Measurements from ENCODE around the gene UBASH3A. TPM values are rescaled to one million over a fixed set of nuclear protein-coding genes. Genes with fewer than 3 reads are reported as not detected.

UBASH3A gene, protein sequence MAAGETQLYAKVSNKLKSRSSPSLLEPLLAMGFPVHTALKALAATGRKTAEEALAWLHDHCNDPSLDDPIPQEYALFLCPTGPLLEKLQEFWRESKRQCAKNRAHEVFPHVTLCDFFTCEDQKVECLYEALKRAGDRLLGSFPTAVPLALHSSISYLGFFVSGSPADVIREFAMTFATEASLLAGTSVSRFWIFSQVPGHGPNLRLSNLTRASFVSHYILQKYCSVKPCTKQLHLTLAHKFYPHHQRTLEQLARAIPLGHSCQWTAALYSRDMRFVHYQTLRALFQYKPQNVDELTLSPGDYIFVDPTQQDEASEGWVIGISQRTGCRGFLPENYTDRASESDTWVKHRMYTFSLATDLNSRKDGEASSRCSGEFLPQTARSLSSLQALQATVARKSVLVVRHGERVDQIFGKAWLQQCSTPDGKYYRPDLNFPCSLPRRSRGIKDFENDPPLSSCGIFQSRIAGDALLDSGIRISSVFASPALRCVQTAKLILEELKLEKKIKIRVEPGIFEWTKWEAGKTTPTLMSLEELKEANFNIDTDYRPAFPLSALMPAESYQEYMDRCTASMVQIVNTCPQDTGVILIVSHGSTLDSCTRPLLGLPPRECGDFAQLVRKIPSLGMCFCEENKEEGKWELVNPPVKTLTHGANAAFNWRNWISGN
- not detected in 2 replicates for total RNA-seq (ENCODE audit: low replicate concordance)
- long read RNA-seq, result 0 reads

DNA sequence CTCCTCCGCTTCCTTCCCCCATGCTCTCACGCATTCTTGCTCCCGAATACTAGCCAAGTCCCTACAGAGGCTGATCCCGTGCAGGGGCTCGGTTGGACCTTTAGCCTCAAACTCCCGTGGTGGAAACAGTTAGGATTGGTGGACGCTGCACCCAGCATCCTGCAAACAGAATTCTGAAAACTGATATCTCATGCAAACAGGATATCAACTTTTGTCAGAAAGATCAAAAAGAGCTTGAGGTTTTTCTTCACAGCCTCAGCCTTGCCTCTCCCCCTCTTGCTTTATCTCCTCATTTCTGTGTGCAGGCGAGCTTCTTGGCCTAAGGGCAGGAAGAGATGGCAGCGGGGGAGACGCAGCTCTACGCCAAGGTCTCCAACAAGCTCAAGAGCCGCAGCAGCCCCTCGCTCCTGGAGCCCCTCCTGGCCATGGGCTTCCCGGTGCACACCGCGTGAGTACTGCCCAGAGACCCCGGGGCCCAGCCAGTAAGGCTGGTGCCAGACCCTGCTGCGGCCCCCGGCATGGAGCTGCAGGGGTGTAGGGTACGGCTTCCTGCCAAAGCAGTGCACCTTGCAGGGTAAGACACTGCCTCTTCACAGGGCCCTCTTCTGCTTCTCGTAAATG is at the start of gene UBASH3A:
Gene UBASH3A (plus strand): TSS at position 292 of the 621 bp plus-strand sequence. CDS start 44 bp downstream, at position 336.
- Mint-ChIP-seq H3K9me3 (no peaks in the 10 kb centered on the region), H3K36me3 (no peaks in the 10 kb centered on the region), H3K4me1 (ENCODE audit: unreplicated experiment) (peaks cover 6% of the 10 kb centered on the region), H3K27me3 (peaks cover 3% of the 10 kb centered on the region), H3K27ac (no peak within 1 kb of the TSS), H3K4me3 (no peak within 1 kb of the TSS)
- DNase-seq (ENCODE audit: extremely low spot score, unreplicated experiment), result no peak
- TF ChIP-seq, protein P1, sequence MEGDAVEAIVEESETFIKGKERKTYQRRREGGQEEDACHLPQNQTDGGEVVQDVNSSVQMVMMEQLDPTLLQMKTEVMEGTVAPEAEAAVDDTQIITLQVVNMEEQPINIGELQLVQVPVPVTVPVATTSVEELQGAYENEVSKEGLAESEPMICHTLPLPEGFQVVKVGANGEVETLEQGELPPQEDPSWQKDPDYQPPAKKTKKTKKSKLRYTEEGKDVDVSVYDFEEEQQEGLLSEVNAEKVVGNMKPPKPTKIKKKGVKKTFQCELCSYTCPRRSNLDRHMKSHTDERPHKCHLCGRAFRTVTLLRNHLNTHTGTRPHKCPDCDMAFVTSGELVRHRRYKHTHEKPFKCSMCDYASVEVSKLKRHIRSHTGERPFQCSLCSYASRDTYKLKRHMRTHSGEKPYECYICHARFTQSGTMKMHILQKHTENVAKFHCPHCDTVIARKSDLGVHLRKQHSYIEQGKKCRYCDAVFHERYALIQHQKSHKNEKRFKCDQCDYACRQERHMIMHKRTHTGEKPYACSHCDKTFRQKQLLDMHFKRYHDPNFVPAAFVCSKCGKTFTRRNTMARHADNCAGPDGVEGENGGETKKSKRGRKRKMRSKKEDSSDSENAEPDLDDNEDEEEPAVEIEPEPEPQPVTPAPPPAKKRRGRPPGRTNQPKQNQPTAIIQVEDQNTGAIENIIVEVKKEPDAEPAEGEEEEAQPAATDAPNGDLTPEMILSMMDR (conservative IDR thresholded peaks at IDR 0.05), result no peak

DNA sequence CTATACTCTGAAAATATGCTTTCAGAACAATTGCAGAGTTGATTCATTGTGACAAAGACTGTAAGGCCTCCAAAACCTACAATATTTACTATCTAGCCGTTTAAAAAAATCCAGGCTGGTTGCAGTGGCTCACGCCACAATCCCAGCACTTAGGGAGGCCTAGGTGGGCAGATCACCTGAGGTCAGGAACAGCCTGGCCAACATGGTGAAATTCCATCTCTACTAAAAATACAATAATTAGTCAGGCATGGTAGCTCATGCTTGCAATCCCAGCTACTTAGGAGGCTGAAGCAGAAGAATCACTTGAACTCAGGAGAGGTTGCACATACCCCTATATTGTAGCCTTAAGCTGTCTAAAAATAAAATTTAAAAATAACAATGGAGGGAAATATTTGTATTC is 47.7 kb upstream of the UBASH3A start:
- Mint-ChIP-seq H3K4me1 (ENCODE audit: unreplicated experiment) (no peaks in the 10 kb centered on the region), H3K4me3 (no peak overlapping the region), H3K27ac (no peak overlapping the region), H3K9me3 (peaks cover 5% of the 10 kb centered on the region), H3K27me3 (peaks cover 3% of the 10 kb centered on the region), H3K36me3 (no peaks in the 10 kb centered on the region)
- TF ChIP-seq, protein P1 (conservative IDR thresholded peaks at IDR 0.05), result no peak
- DNase-seq (ENCODE audit: extremely low spot score, unreplicated experiment), result no peak

DNA sequence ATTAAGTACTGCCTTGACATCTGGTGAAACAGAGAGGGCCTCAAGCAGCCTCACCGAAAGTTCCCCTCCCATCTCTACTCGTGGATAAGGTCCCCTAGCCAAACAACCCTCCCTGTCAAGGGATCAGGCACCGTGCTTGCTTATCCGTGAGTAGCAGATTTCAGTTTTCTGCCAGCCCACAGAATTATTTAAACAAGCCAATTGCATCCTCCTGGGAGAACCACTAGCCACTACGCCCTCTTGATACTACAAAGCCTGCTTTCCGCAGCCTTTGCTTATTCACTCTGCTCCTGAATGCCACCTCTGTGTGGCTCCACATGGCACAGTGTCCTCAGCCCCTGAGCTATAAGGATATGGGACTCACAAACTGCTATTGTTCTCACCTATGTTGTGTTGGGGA is 47.1 kb upstream of the UBASH3A start:
- H3K27me3 Mint-ChIP-seq, result no peaks in the 10 kb centered on the region
- peaks cover 5% of the 10 kb centered on the region for H3K9me3 Mint-ChIP-seq
- H3K36me3 Mint-ChIP-seq, result no peaks in the 10 kb centered on the region
- no peak overlapping the region for H3K4me3 Mint-ChIP-seq
- H3K27ac Mint-ChIP-seq, result no peak overlapping the region
- no peaks in the 10 kb centered on the region for H3K4me1 Mint-ChIP-seq (ENCODE audit: unreplicated experiment)
- no peak for DNase-seq (ENCODE audit: extremely low spot score, unreplicated experiment)
- TF ChIP-seq, protein P1 (conservative IDR thresholded peaks at IDR 0.05), result no peak

DNA sequence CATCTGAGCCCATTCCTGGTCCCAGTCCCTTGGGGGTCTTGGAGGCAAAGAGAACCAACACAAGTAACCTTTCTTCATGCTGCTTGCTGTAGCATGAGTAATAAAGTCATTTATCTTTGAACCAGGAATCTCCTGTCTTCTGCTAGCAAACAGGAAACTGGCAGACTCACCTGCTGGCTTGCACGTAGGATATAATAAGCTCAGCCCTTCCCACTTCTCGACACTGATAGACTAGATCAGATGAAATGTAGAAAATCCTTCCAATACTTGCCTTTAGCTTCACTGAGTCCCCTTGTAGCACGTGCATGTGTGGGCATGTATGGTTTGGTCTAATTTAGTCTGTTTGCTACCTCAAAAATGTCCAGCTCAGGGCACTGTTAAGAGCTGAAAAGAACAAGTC is 46.4 kb upstream of the UBASH3A start:
- H3K9me3 Mint-ChIP-seq, result peaks cover 5% of the 10 kb centered on the region
- no peaks in the 10 kb centered on the region for H3K36me3 Mint-ChIP-seq
- H3K27me3 Mint-ChIP-seq, result peaks cover 5% of the 10 kb centered on the region
- no peak overlapping the region for H3K4me3 Mint-ChIP-seq
- no peak for DNase-seq (ENCODE audit: extremely low spot score, unreplicated experiment)
- no peak overlapping the region for H3K27ac Mint-ChIP-seq
- TF ChIP-seq, protein P1 (conservative IDR thresholded peaks at IDR 0.05), result no peak
- H3K4me1 Mint-ChIP-seq (ENCODE audit: unreplicated experiment), result no peaks in the 10 kb centered on the region

DNA sequence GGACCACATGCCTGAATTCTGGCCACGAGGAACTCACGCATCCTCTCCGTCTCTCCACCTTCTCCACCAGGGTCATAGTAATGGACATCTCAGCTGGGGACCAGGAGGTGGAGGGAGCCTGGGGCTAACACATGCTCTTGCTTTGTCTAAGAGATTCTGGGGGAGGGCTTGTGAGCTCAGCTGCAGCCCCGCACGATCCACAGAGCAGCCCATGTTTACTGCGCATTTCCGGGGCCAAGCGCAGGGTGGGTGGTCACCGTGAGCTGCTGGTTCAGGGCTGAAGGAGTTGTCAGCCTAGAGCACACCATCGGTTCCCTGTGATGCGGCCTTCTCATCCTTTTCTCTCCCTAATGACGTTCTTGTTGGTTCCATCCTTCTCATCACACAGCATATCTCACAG is 45.4 kb upstream of the UBASH3A start:
- Mint-ChIP-seq H3K4me1 (ENCODE audit: unreplicated experiment) (no peaks in the 10 kb centered on the region), H3K9me3 (peaks cover 5% of the 10 kb centered on the region), H3K27me3 (peaks cover 5% of the 10 kb centered on the region), H3K27ac (no peak overlapping the region), H3K36me3 (no peaks in the 10 kb centered on the region), H3K4me3 (no peak overlapping the region)
- no peak for DNase-seq (ENCODE audit: extremely low spot score, unreplicated experiment)
- TF ChIP-seq, protein P1 (conservative IDR thresholded peaks at IDR 0.05), result no peak
